ENCODE data around the gene KCNT2.

DNA sequence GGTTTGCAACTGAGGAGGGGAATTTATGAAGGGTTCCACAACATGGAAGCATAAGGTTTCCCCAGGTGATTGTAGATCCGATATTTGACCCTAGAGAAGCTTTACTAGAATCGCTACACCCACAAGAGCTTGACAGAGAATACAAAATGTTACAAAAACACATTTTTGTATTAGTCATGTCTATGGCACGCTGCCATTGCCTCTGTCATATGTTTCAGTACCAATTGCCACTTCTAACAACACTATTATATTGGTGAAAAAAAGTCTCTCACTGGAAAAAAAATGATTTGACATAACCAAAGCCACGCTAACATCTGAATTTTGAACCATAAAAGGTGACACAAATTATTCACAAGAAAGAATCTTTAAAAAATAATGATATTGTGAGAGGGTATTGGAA lies 214.5 kb downstream of the KCNT2 start:
- TF ChIP-seq, protein P1, sequence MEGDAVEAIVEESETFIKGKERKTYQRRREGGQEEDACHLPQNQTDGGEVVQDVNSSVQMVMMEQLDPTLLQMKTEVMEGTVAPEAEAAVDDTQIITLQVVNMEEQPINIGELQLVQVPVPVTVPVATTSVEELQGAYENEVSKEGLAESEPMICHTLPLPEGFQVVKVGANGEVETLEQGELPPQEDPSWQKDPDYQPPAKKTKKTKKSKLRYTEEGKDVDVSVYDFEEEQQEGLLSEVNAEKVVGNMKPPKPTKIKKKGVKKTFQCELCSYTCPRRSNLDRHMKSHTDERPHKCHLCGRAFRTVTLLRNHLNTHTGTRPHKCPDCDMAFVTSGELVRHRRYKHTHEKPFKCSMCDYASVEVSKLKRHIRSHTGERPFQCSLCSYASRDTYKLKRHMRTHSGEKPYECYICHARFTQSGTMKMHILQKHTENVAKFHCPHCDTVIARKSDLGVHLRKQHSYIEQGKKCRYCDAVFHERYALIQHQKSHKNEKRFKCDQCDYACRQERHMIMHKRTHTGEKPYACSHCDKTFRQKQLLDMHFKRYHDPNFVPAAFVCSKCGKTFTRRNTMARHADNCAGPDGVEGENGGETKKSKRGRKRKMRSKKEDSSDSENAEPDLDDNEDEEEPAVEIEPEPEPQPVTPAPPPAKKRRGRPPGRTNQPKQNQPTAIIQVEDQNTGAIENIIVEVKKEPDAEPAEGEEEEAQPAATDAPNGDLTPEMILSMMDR (IDR thresholded peaks at IDR 0.05): no peak
- no peak for TF ChIP-seq POLR2A (IDR thresholded peaks at IDR 0.05)

Data from heart left ventricle (tissue), 13 donors.